ENCODE results near the gene KRT28.

DNA sequence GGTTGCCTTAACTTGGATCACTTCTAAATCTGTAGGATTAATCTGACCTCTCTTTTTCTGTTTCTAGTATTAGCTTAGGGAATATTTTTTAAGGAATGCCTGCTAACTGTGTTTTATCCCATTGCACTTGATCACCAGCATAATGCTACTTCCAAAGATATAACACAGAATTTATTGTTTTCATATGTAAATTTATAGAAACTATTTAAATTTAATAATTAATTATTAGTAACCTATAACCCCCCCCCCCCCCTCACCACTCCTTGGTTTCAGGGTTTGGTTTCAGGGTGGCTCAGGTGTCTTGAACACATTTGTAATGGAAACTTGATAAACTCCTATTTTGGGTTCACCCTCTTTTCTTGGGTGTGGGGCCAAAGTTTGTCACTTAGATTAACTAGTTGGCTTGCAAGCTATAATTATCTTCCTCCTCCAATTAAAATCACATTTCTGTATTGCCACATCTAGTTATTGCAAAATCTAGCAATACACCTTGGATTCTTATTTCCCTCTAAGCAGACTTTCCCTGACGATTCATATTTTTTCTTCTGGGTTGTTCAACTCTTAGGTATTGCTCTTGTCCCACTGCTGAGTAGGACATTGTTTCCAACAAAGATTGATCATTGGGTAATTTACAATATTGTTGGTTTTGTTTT is 49.0 kb upstream of the KRT28 start:
- no peak for TF ChIP-seq POLR2A (IDR thresholded peaks at IDR 0.05)
- TF ChIP-seq, protein P1, sequence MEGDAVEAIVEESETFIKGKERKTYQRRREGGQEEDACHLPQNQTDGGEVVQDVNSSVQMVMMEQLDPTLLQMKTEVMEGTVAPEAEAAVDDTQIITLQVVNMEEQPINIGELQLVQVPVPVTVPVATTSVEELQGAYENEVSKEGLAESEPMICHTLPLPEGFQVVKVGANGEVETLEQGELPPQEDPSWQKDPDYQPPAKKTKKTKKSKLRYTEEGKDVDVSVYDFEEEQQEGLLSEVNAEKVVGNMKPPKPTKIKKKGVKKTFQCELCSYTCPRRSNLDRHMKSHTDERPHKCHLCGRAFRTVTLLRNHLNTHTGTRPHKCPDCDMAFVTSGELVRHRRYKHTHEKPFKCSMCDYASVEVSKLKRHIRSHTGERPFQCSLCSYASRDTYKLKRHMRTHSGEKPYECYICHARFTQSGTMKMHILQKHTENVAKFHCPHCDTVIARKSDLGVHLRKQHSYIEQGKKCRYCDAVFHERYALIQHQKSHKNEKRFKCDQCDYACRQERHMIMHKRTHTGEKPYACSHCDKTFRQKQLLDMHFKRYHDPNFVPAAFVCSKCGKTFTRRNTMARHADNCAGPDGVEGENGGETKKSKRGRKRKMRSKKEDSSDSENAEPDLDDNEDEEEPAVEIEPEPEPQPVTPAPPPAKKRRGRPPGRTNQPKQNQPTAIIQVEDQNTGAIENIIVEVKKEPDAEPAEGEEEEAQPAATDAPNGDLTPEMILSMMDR (IDR thresholded peaks at IDR 0.05): no peak

All from stomach (tissue), 4 donors.